GM18508 (cell line): Measurements from ENCODE around the gene GRIK1.
A peak's percentile ranks its signal among the peaks of the same experiment; 100 is the strongest.

Experiments used
- ATAC-seq: cut with Tn5 transposase; IDR thresholded peaks from one replicate; pipeline ENCODE4 v1.9.1; 2021; ENCODE audit warnings: moderate number of reproducible peaks; ENCODE audit not compliant: insufficient read depth, unreplicated experiment

GRIK1 gene

GRCh38 chr21:29654203-29654602 is 285.6 kb downstream of the GRIK1 start:
- ATAC-seq, result no peak

GRCh38 chr21:29650523-29651022 is 289.2 kb downstream of the GRIK1 start:
- ATAC-seq, result no peak

- no peak for ATAC-seq
These were observed 290.4 kb downstream of the GRIK1 start for GRCh38 chr21:29649406-29649814.

- no peak for ATAC-seq
These were observed 291.0 kb downstream of the GRIK1 start for GRCh38 chr21:29648710-29649240.

GRCh38 chr21:29647353-29647781 is 292.4 kb downstream of the GRIK1 start:
- no peak for ATAC-seq

GRCh38 chr21:29645666-29646553 is 293.9 kb downstream of the GRIK1 start:
- no peak for ATAC-seq

- no peak for ATAC-seq
These were observed 296.5 kb downstream of the GRIK1 start for GRCh38 chr21:29643289-29643688.

GRCh38 chr21:29642551-29643245 is 297.1 kb downstream of the GRIK1 start:
- no peak for ATAC-seq

GRCh38 chr21:29641635-29642550 is 297.9 kb downstream of the GRIK1 start:
- ATAC-seq, result no peak

GRCh38 chr21:29641001-29641634 is 298.7 kb downstream of the GRIK1 start:
- no peak for ATAC-seq

- peak; percentile 44 for ATAC-seq
These were observed 299.7 kb downstream of the GRIK1 start for GRCh38 chr21:29640080-29640508.

- peak; percentile 14 for ATAC-seq
These were observed 300.3 kb downstream of the GRIK1 start for GRCh38 chr21:29639366-29640079.

- ATAC-seq, result no peak
These were observed 301.0 kb downstream of the GRIK1 start for GRCh38 chr21:29638761-29639327.

GRCh38 chr21:29638138-29638537 is 301.7 kb downstream of the GRIK1 start:
- ATAC-seq, result no peak

GRCh38 chr21:29637553-29637952 is 302.2 kb downstream of the GRIK1 start:
- ATAC-seq, result no peak

GRCh38 chr21:29637134-29637533 is 302.7 kb downstream of the GRIK1 start:
- no peak for ATAC-seq

- ATAC-seq, result no peak
These were observed 305.4 kb downstream of the GRIK1 start for GRCh38 chr21:29634418-29634817.

GRCh38 chr21:29633756-29634155 is 306.0 kb downstream of the GRIK1 start:
- no peak for ATAC-seq

GRCh38 chr21:29630441-29630840 is 309.4 kb downstream of the GRIK1 start:
- no peak for ATAC-seq
